ENCODE data around the gene PLCH2. TPM values are rescaled to one million over a fixed set of nuclear protein-coding genes. Genes with fewer than 3 reads are reported as not detected.

PLCH2 gene, protein sequence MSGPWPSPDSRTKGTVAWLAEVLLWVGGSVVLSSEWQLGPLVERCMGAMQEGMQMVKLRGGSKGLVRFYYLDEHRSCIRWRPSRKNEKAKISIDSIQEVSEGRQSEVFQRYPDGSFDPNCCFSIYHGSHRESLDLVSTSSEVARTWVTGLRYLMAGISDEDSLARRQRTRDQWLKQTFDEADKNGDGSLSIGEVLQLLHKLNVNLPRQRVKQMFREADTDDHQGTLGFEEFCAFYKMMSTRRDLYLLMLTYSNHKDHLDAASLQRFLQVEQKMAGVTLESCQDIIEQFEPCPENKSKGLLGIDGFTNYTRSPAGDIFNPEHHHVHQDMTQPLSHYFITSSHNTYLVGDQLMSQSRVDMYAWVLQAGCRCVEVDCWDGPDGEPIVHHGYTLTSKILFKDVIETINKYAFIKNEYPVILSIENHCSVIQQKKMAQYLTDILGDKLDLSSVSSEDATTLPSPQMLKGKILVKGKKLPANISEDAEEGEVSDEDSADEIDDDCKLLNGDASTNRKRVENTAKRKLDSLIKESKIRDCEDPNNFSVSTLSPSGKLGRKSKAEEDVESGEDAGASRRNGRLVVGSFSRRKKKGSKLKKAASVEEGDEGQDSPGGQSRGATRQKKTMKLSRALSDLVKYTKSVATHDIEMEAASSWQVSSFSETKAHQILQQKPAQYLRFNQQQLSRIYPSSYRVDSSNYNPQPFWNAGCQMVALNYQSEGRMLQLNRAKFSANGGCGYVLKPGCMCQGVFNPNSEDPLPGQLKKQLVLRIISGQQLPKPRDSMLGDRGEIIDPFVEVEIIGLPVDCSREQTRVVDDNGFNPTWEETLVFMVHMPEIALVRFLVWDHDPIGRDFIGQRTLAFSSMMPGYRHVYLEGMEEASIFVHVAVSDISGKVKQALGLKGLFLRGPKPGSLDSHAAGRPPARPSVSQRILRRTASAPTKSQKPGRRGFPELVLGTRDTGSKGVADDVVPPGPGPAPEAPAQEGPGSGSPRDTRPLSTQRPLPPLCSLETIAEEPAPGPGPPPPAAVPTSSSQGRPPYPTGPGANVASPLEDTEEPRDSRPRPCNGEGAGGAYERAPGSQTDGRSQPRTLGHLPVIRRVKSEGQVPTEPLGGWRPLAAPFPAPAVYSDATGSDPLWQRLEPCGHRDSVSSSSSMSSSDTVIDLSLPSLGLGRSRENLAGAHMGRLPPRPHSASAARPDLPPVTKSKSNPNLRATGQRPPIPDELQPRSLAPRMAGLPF (N-terminal part only)
- total RNA-seq = 100 to 1,000 TPM in 3 of 4 donors, 10 to 100 TPM in 1; 83.3 to 324 (median 130) TPM

DNA sequence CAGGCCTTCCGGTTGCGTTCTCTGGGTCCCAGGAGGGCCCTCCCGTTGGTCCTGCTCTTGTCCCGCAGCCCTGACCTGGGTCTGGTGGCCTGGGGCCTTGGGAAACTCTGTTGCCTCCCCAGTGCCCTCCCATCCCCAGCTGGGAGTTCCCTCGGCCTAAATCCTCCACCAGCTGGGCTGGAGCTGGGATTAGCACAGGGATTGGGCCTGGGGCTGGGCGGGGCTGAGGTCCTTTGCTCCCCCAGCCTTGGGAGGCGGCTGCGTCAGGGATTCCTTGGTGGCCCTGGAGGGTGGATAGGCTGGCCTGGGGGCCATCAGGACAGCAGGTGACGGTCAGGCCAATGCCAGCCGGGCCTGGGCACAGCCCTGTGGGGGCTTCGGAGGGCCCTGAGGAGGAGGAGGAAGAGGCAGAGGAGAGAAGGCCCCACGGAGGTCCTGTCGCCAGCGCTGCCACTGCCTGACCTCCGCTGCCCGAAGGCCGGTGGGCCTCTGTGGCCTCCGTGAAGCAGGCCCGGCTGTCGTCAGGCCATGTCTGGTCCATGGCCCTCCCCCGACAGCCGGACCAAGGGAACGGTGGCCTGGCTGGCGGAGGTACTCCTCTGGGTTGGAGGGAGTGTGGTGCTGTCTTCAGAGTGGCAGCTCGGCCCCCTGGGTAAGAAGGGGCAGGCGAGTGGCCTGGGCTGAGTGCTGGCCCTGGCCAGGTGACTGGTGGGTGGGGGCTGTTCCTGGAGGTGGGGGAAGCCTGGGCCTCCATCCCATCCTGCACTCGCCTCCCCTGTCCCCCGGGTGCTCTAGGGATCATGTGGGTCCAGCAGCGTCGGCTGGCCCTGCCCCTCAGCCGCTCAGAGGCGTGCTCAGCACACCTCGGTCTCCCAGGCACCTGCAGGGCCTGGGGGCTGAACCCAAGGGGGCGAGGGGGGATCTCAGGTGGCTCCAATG, at the start of gene PLCH2:
TSS of gene PLCH2 (plus strand) at position 229 of the 939 bp plus-strand sequence. CDS start at position 529, 300 bp downstream.
- DNase-seq (ENCODE audit: low spot score in 2 of 2) = no peak
- Histone ChIP-seq H3K9me3 (no peaks in the 10 kb centered on the region), H3K36me3 (no peaks in the 10 kb centered on the region), H3K4me3 (no peak within 1 kb of the TSS), H3K27me3 (peaks cover 24% of the 10 kb centered on the region), H3K4me1 (peaks cover 25% of the 10 kb centered on the region), H3K27ac (no peak within 1 kb of the TSS)
- TF ChIP-seq EP300 (IDR thresholded peaks at IDR 0.05) (no peak), POLR2AphosphoS5 (IDR thresholded peaks at IDR 0.05) (no peak), POLR2A (IDR thresholded peaks at IDR 0.05) (no peak)
- TF ChIP-seq, protein P1, sequence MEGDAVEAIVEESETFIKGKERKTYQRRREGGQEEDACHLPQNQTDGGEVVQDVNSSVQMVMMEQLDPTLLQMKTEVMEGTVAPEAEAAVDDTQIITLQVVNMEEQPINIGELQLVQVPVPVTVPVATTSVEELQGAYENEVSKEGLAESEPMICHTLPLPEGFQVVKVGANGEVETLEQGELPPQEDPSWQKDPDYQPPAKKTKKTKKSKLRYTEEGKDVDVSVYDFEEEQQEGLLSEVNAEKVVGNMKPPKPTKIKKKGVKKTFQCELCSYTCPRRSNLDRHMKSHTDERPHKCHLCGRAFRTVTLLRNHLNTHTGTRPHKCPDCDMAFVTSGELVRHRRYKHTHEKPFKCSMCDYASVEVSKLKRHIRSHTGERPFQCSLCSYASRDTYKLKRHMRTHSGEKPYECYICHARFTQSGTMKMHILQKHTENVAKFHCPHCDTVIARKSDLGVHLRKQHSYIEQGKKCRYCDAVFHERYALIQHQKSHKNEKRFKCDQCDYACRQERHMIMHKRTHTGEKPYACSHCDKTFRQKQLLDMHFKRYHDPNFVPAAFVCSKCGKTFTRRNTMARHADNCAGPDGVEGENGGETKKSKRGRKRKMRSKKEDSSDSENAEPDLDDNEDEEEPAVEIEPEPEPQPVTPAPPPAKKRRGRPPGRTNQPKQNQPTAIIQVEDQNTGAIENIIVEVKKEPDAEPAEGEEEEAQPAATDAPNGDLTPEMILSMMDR (IDR thresholded peaks at IDR 0.05) = no peak
- 80% methylated on average over 1 of the region's 34 CpGs for WGBS

DNA sequence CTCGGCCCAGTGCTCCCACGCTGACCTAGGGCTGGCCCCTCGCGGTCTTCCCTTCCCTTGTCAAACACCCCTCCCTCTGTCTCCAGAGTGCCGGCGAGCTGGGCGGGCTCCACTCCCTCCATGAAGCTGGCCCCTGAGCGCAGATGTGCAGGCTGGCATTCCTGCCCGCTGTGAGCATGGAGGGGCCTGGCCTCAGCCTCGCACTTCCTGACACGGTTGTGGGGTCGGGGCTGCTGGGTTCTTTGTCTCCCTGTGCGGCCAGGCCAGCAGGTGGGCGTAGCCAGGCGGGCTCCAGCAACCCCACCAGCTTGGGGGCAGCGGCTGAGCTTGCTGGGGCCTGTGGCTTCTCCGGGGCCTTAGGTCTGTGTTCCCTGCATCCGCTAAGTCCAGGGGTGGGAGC, 49.5 kb upstream of the PLCH2 start:
- peaks cover 34% of the 10 kb centered on the region for H3K27me3 ChIP-seq
- H3K9me3 ChIP-seq = no peaks in the 10 kb centered on the region
- no peak overlapping the region for H3K4me3 ChIP-seq
- peaks cover 39% of the 10 kb centered on the region for H3K4me1 ChIP-seq
- WGBS = 63% methylated on average over 2 of the region's 18 CpGs
- no peak for DNase-seq (ENCODE audit: low spot score in 2 of 2)
- H3K27ac ChIP-seq = no peak overlapping the region
- no peaks in the 10 kb centered on the region for H3K36me3 ChIP-seq
- TF ChIP-seq EP300 (IDR thresholded peaks at IDR 0.05) = no peak
- no peak for TF ChIP-seq POLR2AphosphoS5 (IDR thresholded peaks at IDR 0.05)
- TF ChIP-seq POLR2A (IDR thresholded peaks at IDR 0.05) = no peak
- TF ChIP-seq, protein P1 (IDR thresholded peaks at IDR 0.05) = no peak

DNA sequence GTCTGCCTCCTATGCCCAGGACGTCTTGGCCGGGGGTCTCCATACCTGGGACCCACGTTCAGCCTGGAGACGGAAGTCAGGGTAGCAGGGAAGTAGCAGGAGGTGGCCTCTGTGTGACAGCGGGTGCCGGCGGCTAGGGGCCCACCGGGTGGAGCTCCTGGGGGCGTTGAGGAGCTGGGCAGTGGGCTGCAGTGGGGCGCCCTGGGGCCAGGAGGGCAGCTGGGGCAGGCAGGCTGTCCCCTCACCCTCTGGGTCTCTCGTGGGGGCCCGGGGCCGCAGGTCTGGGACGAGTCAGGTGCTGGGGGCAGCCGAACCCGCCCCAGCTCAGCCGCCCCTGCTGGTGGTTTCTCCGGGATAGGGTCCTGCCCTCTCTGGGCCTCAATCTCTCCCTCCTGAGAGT, 49.0 kb upstream of the PLCH2 start:
- H3K4me3 ChIP-seq = no peak overlapping the region
- 60% methylated on average over 5 of the region's 18 CpGs for WGBS
- peaks cover 34% of the 10 kb centered on the region for H3K27me3 ChIP-seq
- TF ChIP-seq, protein P1 (IDR thresholded peaks at IDR 0.05) = no peak
- no peak for TF ChIP-seq POLR2AphosphoS5 (IDR thresholded peaks at IDR 0.05)
- TF ChIP-seq EP300 (IDR thresholded peaks at IDR 0.05) = no peak
- no peak for TF ChIP-seq POLR2A (IDR thresholded peaks at IDR 0.05)
- H3K27ac ChIP-seq = no peak overlapping the region
- H3K9me3 ChIP-seq = no peaks in the 10 kb centered on the region
- no peaks in the 10 kb centered on the region for H3K36me3 ChIP-seq
- DNase-seq (ENCODE audit: low spot score in 2 of 2) = no peak
- H3K4me1 ChIP-seq = peaks cover 39% of the 10 kb centered on the region

DNA sequence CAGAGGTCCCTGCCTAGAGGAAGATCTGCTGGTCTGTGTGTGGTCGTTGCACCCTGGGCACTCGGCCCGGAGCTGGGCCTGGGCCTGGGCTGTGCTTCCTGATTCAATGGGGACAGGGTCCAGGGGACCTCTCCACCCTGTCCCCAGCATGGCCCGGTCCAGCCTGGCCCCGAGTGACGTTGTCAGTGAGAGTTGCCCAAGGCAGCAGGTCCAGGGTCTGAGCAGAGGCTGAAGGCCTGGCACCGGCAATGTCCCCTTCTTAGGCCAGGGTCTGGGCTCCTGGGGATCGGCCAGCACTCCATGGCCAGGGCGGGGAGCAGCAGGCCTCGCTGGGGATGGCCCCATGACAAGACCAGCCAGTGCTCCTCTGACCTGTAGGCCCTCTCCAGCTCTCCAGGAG, 48.1 kb upstream of the PLCH2 start:
- H3K9me3 ChIP-seq = no peaks in the 10 kb centered on the region
- 20% methylated on average over 5 of the region's 10 CpGs for WGBS
- H3K4me1 ChIP-seq = peaks cover 43% of the 10 kb centered on the region
- DNase-seq (ENCODE audit: low spot score in 2 of 2) = no peak
- H3K36me3 ChIP-seq = no peaks in the 10 kb centered on the region
- peaks cover 35% of the 10 kb centered on the region for H3K27me3 ChIP-seq
- TF ChIP-seq POLR2A (IDR thresholded peaks at IDR 0.05) = no peak
- TF ChIP-seq POLR2AphosphoS5 (IDR thresholded peaks at IDR 0.05) = no peak
- no peak for TF ChIP-seq EP300 (IDR thresholded peaks at IDR 0.05)
- TF ChIP-seq, protein P1 (IDR thresholded peaks at IDR 0.05) = no peak
- peak overlapping the region; percentile 81 for H3K27ac ChIP-seq
- peak overlapping the region; percentile 49 for H3K4me3 ChIP-seq
